Transverse colon (tissue), 4 donors: ENCODE measurements around the gene OR4D10. TPM values are rescaled to one million over a fixed set of nuclear protein-coding genes. Genes with fewer than 3 reads are reported as not detected.

Experiments used
- DNase-seq: peaks from one replicate; pipeline ENCODE4 v3.0.0-alpha.2; 2019
- H3K27ac ChIP-seq, 4 donors: fragments of 200-600 bp; sonication (generic); 2 replicates each; pipeline ENCODE4 v1.5.1; 2016 to 2018; ENCODE audit warnings: inconsistent platforms in 4 of 4
- H3K27me3 ChIP-seq: fragments of 200-600 bp; sonication (generic); 2 replicates; pipeline ENCODE4 v1.5.1; 2017; ENCODE audit warnings: inconsistent platforms
- H3K36me3 ChIP-seq, 4 donors: fragments of 200-600 bp; sonication (generic); 2 replicates each; pipeline ENCODE4 v1.5.1; 2017 to 2019; ENCODE audit warnings: inconsistent platforms in 4 of 4
- H3K4me1 ChIP-seq, 4 donors: fragments of 200-600 bp; sonication (generic); 2 replicates each; pipeline ENCODE4 v1.5.1; 2017 to 2020; ENCODE audit warnings: inconsistent platforms in 4 of 4
- H3K4me3 ChIP-seq, 4 donors: fragments of 200-600 bp; sonication (generic); 1 replicate in 1 of 4; 2 replicates in 3 of 4; pipeline versions ENCODE4 v1.5.1 to v1.6.1; 2017 to 2019; ENCODE audit warnings: inconsistent platforms in 4 of 4
- H3K9me3 ChIP-seq, 2 donors: fragments of 200-600 bp; sonication (generic); 2 replicates each; pipeline ENCODE4 v1.5.1; 2017 to 2019; ENCODE audit warnings: inconsistent platforms in 2 of 2
- CTCF ChIP-seq, 5 experiments: fragments of 200-600 bp in 3 of 5; fragments of 450-650 bp in 2 of 5; sonication (generic) in 3 of 5; IDR thresholded peaks; 1 replicate in 2 of 5; 2 replicates in 3 of 5; pipeline ENCODE4 v1.5.1; 2016 to 2017; ENCODE audit warnings: antibody characterized with exemption in 5 of 5, inconsistent platforms in 3 of 5, mild to moderate bottlenecking in 2 of 5, moderate library complexity in 1 of 5
- EP300 ChIP-seq: sonication (generic); formaldehyde crosslinking; IDR thresholded peaks from one replicate; pipeline ENCODE4 v1.6.1; 2017; ENCODE audit warnings: antibody characterized with exemption, low read depth
- POLR2A ChIP-seq: fragments of 450-650 bp; IDR thresholded peaks from one replicate; pipeline ENCODE4 v1.6.1; 2016; ENCODE audit warnings: antibody characterized with exemption, mild to moderate bottlenecking, moderate library complexity
- POLR2AphosphoS5 ChIP-seq, 3 donors: sonication (generic); formaldehyde crosslinking; IDR thresholded peaks; one replicate each; pipeline ENCODE4 v1.6.1; 2016; ENCODE audit warnings: antibody characterized with exemption in 3 of 3
- WGBS, 2 donors: methylation state at CpG; one replicate each; pipeline ENCODE4 v1.1.5; 2018; ENCODE audit warnings: low coverage in 1 of 2; 5-methylcytosine and 5-hydroxymethylcytosine counted together
- in situ Hi-C, 4 donors: fragments of 200-750 bp; cut with MboI; loops; one replicate each; pipeline versions ENCODE4 v1.15.0 to v1.15.1; 2017; ENCODE audit warnings: low sequenced_read_pairs in 3 of 4, low pct_ligation_motif_present in 1 of 4, low pct_unique_long_range_greater_than_20kb in 1 of 4
- intact Hi-C: fragments of 100-400 bp; cut with DNase I; formaldehyde crosslinking; loops from one replicate; pipeline ENCODE4 v1.15.1; 2023; ENCODE audit warnings: low total_unique reads
- total RNA-seq, 4 donors: library from RNA; depleted of rRNA; stranded (reverse); fragments of >200 nt; gene quantifications; one replicate each; pipeline ENCODE4 v1.1.0, GENCODE V29; 2016

Gene OR4D10
- total RNA-seq, 4 donors from 2014 or later, result not detected

DNA sequence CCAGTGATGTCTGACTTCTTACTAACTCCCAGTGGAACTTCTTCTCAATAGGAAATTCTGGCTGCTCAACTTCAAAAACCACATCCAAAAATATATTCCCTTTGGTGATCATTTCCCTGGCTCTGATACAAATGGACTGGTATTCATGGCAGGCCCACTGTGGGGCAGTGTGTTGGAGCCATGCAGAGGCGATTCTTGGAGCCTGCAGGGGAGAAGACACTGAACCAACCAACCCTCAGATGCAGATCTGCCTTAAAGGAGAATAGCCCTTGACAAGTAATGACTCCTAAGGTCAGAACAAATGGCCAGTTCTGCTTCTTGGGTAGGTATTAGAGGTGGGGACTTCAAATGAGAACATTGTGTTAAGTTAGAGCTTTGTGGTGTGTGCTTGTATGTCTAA, 50.4 kb downstream of the OR4D10 start:
- Histone ChIP-seq H3K4me3 (no peak overlapping the region), H3K27ac (no peak overlapping the region), H3K4me1 (no peaks in the 10 kb centered on the region), H3K27me3 (no peaks in the 10 kb centered on the region), H3K36me3 (no peaks in the 10 kb centered on the region), H3K9me3 (no peaks in the 10 kb centered on the region)
- TF ChIP-seq POLR2AphosphoS5 (IDR thresholded peaks at IDR 0.05), result no peak
- TF ChIP-seq CTCF (IDR thresholded peaks at IDR 0.05), result no peak
- TF ChIP-seq POLR2A, result no peak
- no peak for TF ChIP-seq EP300
- intact Hi-C loops (no loop called here), in situ Hi-C loops (no loop called here)
- no peak for DNase-seq
- WGBS, 2 donors, result 27% methylated on average over 1 of the region's 1 CpG; no CpG with 5 or more reads in 1 of the 2 donors

- Histone ChIP-seq H3K27me3 (no peaks in the 10 kb centered on the region), H3K9me3 (no peaks in the 10 kb centered on the region), H3K4me1 (no peaks in the 10 kb centered on the region), H3K27ac (no peak overlapping the region), H3K36me3 (no peaks in the 10 kb centered on the region), H3K4me3 (no peak overlapping the region)
- intact Hi-C loops (no loop called here), in situ Hi-C loops (loop anchor here in 3 of 4 donors (25.0 kb wide), 1 partner anchor 284 kb away; the partner anchor contains the start of gene MRPL16 (in 3 of the 3))
- no peak for TF ChIP-seq CTCF (IDR thresholded peaks at IDR 0.05)
- no peak for TF ChIP-seq EP300
- no peak for TF ChIP-seq POLR2A
- no peak for TF ChIP-seq POLR2AphosphoS5 (IDR thresholded peaks at IDR 0.05)
- 66 to 69% methylated on average over 4 to 7 of the region's 7 CpGs for WGBS, 2 donors
- DNase-seq, result no peak
Observed at GRCh38 chr11:59528711-59529110, 55.6 kb downstream of the OR4D10 start.

Other genes starting within 250 kb of the OR4D10 start
- gene OR5AN1, start 114.4 kb upstream of the OR4D10 start, total RNA-seq, result not detected
- gene OR5A2, start 46.9 kb upstream of the OR4D10 start, total RNA-seq, result not detected
- not detected for gene OR5A1, start 36.8 kb upstream of the OR4D10 start, total RNA-seq
- gene OR4D6, start 16.4 kb upstream of the OR4D10 start, total RNA-seq, result not detected
- not detected for gene OR4D11, start 30.3 kb downstream of the OR4D10 start, total RNA-seq
- not detected for gene OR4D9, start 38.2 kb downstream of the OR4D10 start, total RNA-seq
- 10 to 100 TPM; 27.7 to 59.1 (median 47.2) TPM for gene OSBP, start 142.5 kb downstream of the OR4D10 start, total RNA-seq
- 10 to 100 TPM; 13.5 to 93.9 (median 20.9) TPM for gene PATL1, start 195.7 kb downstream of the OR4D10 start, total RNA-seq
- gene OR10V1, start 240.5 kb downstream of the OR4D10 start, total RNA-seq, result not detected